Measurements from ENCODE around the gene PPP2R5C.
"Not testable (repeated sequence)": the region's sequence is repeated elsewhere in the genome, so short reads cannot be mapped to it uniquely, and the experiment has no call there.

The PPP2R5C gene

GRCh38 chr14:101957406-101958234 is 196.1 kb downstream of the PPP2R5C start:
- DNase-seq: no peak

GRCh38 chr14:101958418-101959180 is 197.1 kb downstream of the PPP2R5C start:
- DNase-seq: no peak

- DNase-seq: no peak
Observed at GRCh38 chr14:101959277-101959676, 197.8 kb downstream of the PPP2R5C start.

- peak; percentile 24 for DNase-seq
Observed at GRCh38 chr14:101960225-101960624, 198.7 kb downstream of the PPP2R5C start.

- peak; percentile 78 for DNase-seq
Observed at GRCh38 chr14:101961011-101961721, 199.7 kb downstream of the PPP2R5C start.

- DNase-seq: no peak
Observed at GRCh38 chr14:101961746-101962502, 200.4 kb downstream of the PPP2R5C start.

- peak; percentile 91 for DNase-seq
Observed at GRCh38 chr14:101962503-101962874, 201.0 kb downstream of the PPP2R5C start.

GRCh38 chr14:101963052-101963451 is 201.5 kb downstream of the PPP2R5C start:
- DNase-seq: no peak

GRCh38 chr14:101963656-101964296 is 202.3 kb downstream of the PPP2R5C start:
- DNase-seq: no peak

GRCh38 chr14:101964297-101965180 is 203.0 kb downstream of the PPP2R5C start, which contains the start of gene DYNC1H1:
Gene DYNC1H1, plus strand, starts transcription at chr14:101964573. Its CDS starts 119 bp downstream, at chr14:101964692.
- peak; percentile 93 for DNase-seq

- peak; percentile 61 for DNase-seq
Observed at GRCh38 chr14:101965181-101965544, 203.7 kb downstream of the PPP2R5C start.

- peak; percentile 27 for DNase-seq
Observed at GRCh38 chr14:101965770-101966722, 204.5 kb downstream of the PPP2R5C start.

- no peak for DNase-seq
Observed at GRCh38 chr14:101966742-101967141, 205.2 kb downstream of the PPP2R5C start.

- no peak for DNase-seq
Observed at GRCh38 chr14:101968186-101968585, 206.7 kb downstream of the PPP2R5C start.

GRCh38 chr14:101969481-101969880 is 208.0 kb downstream of the PPP2R5C start:
- no peak for DNase-seq

GRCh38 chr14:101970830-101971400 is 209.4 kb downstream of the PPP2R5C start:
- DNase-seq: no peak

- DNase-seq: not testable (repeated sequence)
Observed at GRCh38 chr14:101971458-101971857, 209.9 kb downstream of the PPP2R5C start.

GRCh38 chr14:101972126-101972866 is 210.8 kb downstream of the PPP2R5C start:
- peak; percentile 100 for DNase-seq

- no peak for DNase-seq
Observed at GRCh38 chr14:101973356-101973755, 211.8 kb downstream of the PPP2R5C start.

All from fibroblast of skin of right biceps (primary cell).